ENCODE results near the gene RABGAP1L. TPM values are rescaled to one million over a fixed set of nuclear protein-coding genes. Genes with fewer than 3 reads are reported as not detected.

Gene RABGAP1L
- total and polyA plus RNA-seq, 10 of the 15 experiments (the other 5 are each of a cell fraction or from before 2014, with no cell fraction given), result 5.8 to 194 (median 113) TPM

DNA sequence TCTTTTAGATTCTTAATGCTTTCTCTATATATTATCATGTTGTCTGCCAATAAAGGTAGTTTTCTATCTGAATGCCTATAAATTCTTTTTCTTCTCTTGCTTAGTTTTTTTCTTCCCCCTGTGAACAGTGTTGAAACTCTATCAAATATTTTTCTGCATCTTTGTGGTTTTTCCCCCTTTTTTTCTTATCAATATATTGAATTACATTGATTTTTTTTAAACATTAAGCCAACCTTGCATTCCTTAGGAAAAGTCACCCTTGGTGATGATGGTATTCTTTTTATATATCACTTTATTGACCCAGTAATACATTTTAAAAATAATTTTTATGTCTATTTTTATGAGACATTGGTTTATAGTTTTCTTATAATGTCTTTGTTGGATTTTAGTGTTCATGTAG, 131.7 kb downstream of the RABGAP1L start:
- Histone ChIP-seq H3K4me2 (ENCODE audit: control insufficient read depth, insufficient read depth) (no peak overlapping the region), H2AFZ (ENCODE audit: control insufficient read depth, low read depth, low read length) (no peak overlapping the region), H4K20me1 (ENCODE audit: control insufficient read depth, insufficient read depth) (no peaks in the 10 kb centered on the region), H3K27ac (ENCODE audit: control insufficient read depth, insufficient read depth) (no peak overlapping the region), H3K27me3 (replicated peaks in 1 of 2; ENCODE audit: control insufficient read depth in 2 of 2, insufficient read depth in 2 of 2, low read length in 1 of 2) (no peaks in the 10 kb centered on the region), H3K79me2 (ENCODE audit: control insufficient read depth, insufficient read depth, low read length) (no peaks in the 10 kb centered on the region), H3K36me3 (ENCODE audit: control insufficient read depth in 2 of 2, insufficient read depth in 2 of 2, low read length in 1 of 2) (peaks cover 0 to 27% of the 10 kb centered on the region in 2 experiments; a peak in 2 of 4 replicates), H3K4me1 (ENCODE audit: control insufficient read depth, insufficient read depth, low read length) (no peaks in the 10 kb centered on the region), H3K9me3 (replicated peaks; ENCODE audit: control insufficient read depth, insufficient read depth, low read length) (peaks cover 10% of the 10 kb centered on the region), H3K9ac (ENCODE audit: control insufficient read depth, insufficient read depth, low read length) (no peak overlapping the region), H3K4me3 (no peak overlapping the region)
- ATAC-seq (no peak), DNase-seq (ENCODE audit: low read depth, low spot score) (no peak), FAIRE-seq (no peak)
- in situ Hi-C loops (cut with MboI), result no loop called here
- ChIA-PET SMC1A (ENCODE audit: uncharacterized antibody, unreplicated experiment) (no interaction called here), RAD21 (ENCODE audit: unreplicated experiment) (no interaction called here), POLR2A (no interaction called here), CTCF (interaction anchor here (0.7 kb wide), 1 partner anchor 712 kb away, joined by 3 read pairs; no protein-coding TSS in a partner anchor)
- no TSS peak for BruUV-seq (replicated peaks)
- intact Hi-C loops (cut with micrococcal nuclease; ENCODE audit: unreplicated experiment), result no loop called here
- no peak for TF ChIP-seq RAD51 (IDR thresholded peaks at IDR 0.05)
- TF ChIP-seq IRF5 (IDR thresholded peaks at IDR 0.05; ENCODE audit: borderline replicate concordance), result no peak
- TF ChIP-seq MYB (IDR thresholded peaks at IDR 0.05; ENCODE audit: borderline replicate concordance, low read depth, low read length), result no peak
- TF ChIP-seq DPF2 (IDR thresholded peaks at IDR 0.05), result no peak
- TF ChIP-seq, protein P1, sequence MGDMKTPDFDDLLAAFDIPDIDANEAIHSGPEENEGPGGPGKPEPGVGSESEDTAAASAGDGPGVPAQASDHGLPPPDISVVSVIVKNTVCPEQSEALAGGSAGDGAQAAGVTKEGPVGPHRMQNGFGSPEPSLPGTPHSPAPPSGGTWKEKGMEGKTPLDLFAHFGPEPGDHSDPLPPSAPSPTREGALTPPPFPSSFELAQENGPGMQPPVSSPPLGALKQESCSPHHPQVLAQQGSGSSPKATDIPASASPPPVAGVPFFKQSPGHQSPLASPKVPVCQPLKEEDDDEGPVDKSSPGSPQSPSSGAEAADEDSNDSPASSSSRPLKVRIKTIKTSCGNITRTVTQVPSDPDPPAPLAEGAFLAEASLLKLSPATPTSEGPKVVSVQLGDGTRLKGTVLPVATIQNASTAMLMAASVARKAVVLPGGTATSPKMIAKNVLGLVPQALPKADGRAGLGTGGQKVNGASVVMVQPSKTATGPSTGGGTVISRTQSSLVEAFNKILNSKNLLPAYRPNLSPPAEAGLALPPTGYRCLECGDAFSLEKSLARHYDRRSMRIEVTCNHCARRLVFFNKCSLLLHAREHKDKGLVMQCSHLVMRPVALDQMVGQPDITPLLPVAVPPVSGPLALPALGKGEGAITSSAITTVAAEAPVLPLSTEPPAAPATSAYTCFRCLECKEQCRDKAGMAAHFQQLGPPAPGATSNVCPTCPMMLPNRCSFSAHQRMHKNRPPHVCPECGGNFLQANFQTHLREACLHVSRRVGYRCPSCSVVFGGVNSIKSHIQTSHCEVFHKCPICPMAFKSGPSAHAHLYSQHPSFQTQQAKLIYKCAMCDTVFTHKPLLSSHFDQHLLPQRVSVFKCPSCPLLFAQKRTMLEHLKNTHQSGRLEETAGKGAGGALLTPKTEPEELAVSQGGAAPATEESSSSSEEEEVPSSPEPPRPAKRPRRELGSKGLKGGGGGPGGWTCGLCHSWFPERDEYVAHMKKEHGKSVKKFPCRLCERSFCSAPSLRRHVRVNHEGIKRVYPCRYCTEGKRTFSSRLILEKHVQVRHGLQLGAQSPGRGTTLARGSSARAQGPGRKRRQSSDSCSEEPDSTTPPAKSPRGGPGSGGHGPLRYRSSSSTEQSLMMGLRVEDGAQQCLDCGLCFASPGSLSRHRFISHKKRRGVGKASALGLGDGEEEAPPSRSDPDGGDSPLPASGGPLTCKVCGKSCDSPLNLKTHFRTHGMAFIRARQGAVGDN (IDR thresholded peaks at IDR 0.05), result no peak
- TF ChIP-seq CEBPZ (IDR thresholded peaks at IDR 0.05; ENCODE audit: low read depth, low read length), result no peak
- TF ChIP-seq HCFC1 (IDR thresholded peaks at IDR 0.05; ENCODE audit: low read length), result no peak
- no peak for TF ChIP-seq EGR1 (IDR thresholded peaks at IDR 0.05; ENCODE audit: borderline replicate concordance in 1 of 2, low read depth in 2 of 2, low read length in 2 of 2)
- no peak for TF ChIP-seq E4F1 (IDR thresholded peaks at IDR 0.05; ENCODE audit: borderline replicate concordance, partially characterized antibody)
- TF ChIP-seq RBBP5 (conservative IDR thresholded peaks at IDR 0.05), result no peak
- TF ChIP-seq PAX5 (IDR thresholded peaks at IDR 0.05; ENCODE audit: borderline replicate concordance, low read depth, low read length), result no peak
- no peak for TF ChIP-seq ZBED1 (IDR thresholded peaks at IDR 0.05; ENCODE audit: borderline replicate concordance)
- TF ChIP-seq NBN (IDR thresholded peaks at IDR 0.05), result no peak
- no peak for TF ChIP-seq CBX5 (IDR thresholded peaks at IDR 0.05; ENCODE audit: low read depth)

Data from GM12878 (cell line).